Sigmoid colon (tissue), 4 donors: Measurements from ENCODE around the gene CORO2B.

ENCODE experiments used
- CTCF ChIP-seq, 4 experiments: fragments of 450-650 bp in 3 of 4; fragments of 200-600 bp in 1 of 4; IDR thresholded peaks; one replicate each; pipeline ENCODE4 v1.5.1; 2016 to 2019; ENCODE audit warnings: antibody characterized with exemption in 4 of 4, mild to moderate bottlenecking in 3 of 4, moderate library complexity in 2 of 4
- POLR2AphosphoS5 ChIP-seq, 4 donors: sonication (generic); formaldehyde crosslinking; IDR thresholded peaks; one replicate each; pipeline ENCODE4 v1.6.1; 2017; ENCODE audit warnings: antibody characterized with exemption in 4 of 4

- TF ChIP-seq CTCF (IDR thresholded peaks at IDR 0.05) (no peak), POLR2AphosphoS5 (IDR thresholded peaks at IDR 0.05) (no peak)
Observed at GRCh38 chr15:68774120-68774519, 195.3 kb downstream of the CORO2B start.
